SK-N-SH (cell line): ENCODE results near the gene GUCY2F. TPM values are rescaled to one million over a fixed set of nuclear protein-coding genes. Genes with fewer than 3 reads are reported as not detected.

Source experiments
- CTCF ChIA-PET: fragments of 300-600, 350-600 bp; formaldehyde crosslinking; extraction: SDS; loops from one replicate; lab custom pipeline; 2021; lab: Yijun Ruan, JAX
- POLR2A ChIA-PET: fragments of 350-600 bp; sonication (Branson Sonifier 250); formaldehyde crosslinking; extraction: SDS; loops from one replicate; lab custom pipeline; 2020; ENCODE audit warnings: antibody characterized with exemption, inconsistent platforms; lab: Yijun Ruan, JAX
- DNase-seq: peaks from one replicate; pipeline ENCODE4 v3.0.0; 2012
- H2AFZ ChIP-seq: fragments of 200-600 bp; sonication (generic); 2 replicates; pipeline ENCODE4 v1.8.1; 2016; ENCODE audit warnings: antibody characterized with exemption, mild to moderate bottlenecking, low read depth
- H3F3A ChIP-seq: fragments of 200-600 bp; sonication (generic); replicated peaks from 2 replicates; pipeline ENCODE3; 2016; ENCODE audit warnings: antibody characterized with exemption, mild to moderate bottlenecking; ENCODE audit not compliant: insufficient read depth
- H3K27ac ChIP-seq, 2 experiments: fragments of 200-500 bp in 1 of 2; fragments of 200-600 bp in 1 of 2; sonication (Bioruptor generic) in 1 of 2; sonication (generic), shearing (Covaris generic) in 1 of 2; 2 replicates each; pipeline versions ENCODE4 v1.5.1 to v1.6.1; 2014 to 2016; ENCODE audit warnings: low read depth in 2 of 2, inconsistent platforms in 1 of 2, low read length in 1 of 2, mild to moderate bottlenecking in 1 of 2, mixed read lengths in 1 of 2
- H3K27me3 ChIP-seq: fragments of 200-600 bp; sonication (generic), shearing (Covaris generic); 2 replicates; pipeline ENCODE4 v1.6.1; 2016; ENCODE audit warnings: mixed run types; ENCODE audit not compliant: insufficient read depth
- H3K36me3 ChIP-seq, 2 experiments: fragments of 200-500 bp in 1 of 2; fragments of 200-600 bp in 1 of 2; sonication (Bioruptor generic) in 1 of 2; sonication (generic) in 1 of 2; replicated peaks in 1 of 2; 2 replicates each; pipeline versions ENCODE3 to v1.5.1; 2014 to 2016; ENCODE audit warnings: low read length in 1 of 2, mild to moderate bottlenecking in 1 of 2; ENCODE audit not compliant: insufficient read depth in 2 of 2, control insufficient read depth in 1 of 2
- H3K4me1 ChIP-seq, 2 experiments: fragments of 200-500 bp in 1 of 2; fragments of 200-600 bp in 1 of 2; sonication (Bioruptor generic) in 1 of 2; sonication (generic), shearing (Covaris generic) in 1 of 2; 2 replicates each; pipeline versions ENCODE4 v1.5.1 to v1.6.1; 2014 to 2016; ENCODE audit warnings: low read depth in 1 of 2, low read length in 1 of 2, mixed run types in 1 of 2; ENCODE audit not compliant: insufficient read depth in 2 of 2, control insufficient read depth in 1 of 2
- H3K4me2 ChIP-seq: fragments of 200-600 bp; sonication (generic), shearing (Covaris generic); 2 replicates; pipeline ENCODE4 v1.6.1; 2017; ENCODE audit warnings: mixed run types
- H3K4me3 ChIP-seq, 2 experiments: fragments of 200-500 bp in 1 of 2; fragments of 200-600 bp in 1 of 2; sonication (Bioruptor generic) in 1 of 2; sonication (generic), shearing (Covaris generic) in 1 of 2; 2 replicates each; pipeline versions ENCODE4 v1.5.1 to v1.8.1; 2014 to 2016; ENCODE audit warnings: low read depth in 2 of 2, inconsistent platforms in 1 of 2, low read length in 1 of 2, mild to moderate bottlenecking in 1 of 2, mixed read lengths in 1 of 2, moderate library complexity in 1 of 2
- H3K79me2 ChIP-seq: fragments of 200-600 bp; sonication (generic); 2 replicates; pipeline ENCODE4 v1.8.1; 2017; ENCODE audit warnings: mild to moderate bottlenecking; ENCODE audit not compliant: insufficient read depth
- H3K9ac ChIP-seq: fragments of 200-600 bp; sonication (generic); 2 replicates; pipeline ENCODE4 v1.6.1; 2017; ENCODE audit warnings: mixed run types
- H3K9me2 ChIP-seq: fragments of 200-600 bp; sonication (generic); 2 replicates; pipeline ENCODE4 v1.6.1; 2017; ENCODE audit warnings: mixed run types
- H3K9me3 ChIP-seq: fragments of 200-600 bp; sonication (generic); 2 replicates; pipeline ENCODE4 v1.6.1; 2017; ENCODE audit warnings: mixed run types, mild to moderate bottlenecking, moderate library complexity
- H4K20me1 ChIP-seq: fragments of 200-600 bp; sonication (generic); 2 replicates; pipeline ENCODE4 v1.6.1; 2017; ENCODE audit warnings: mild to moderate bottlenecking, mixed run types; ENCODE audit not compliant: insufficient read depth
- CHD2 ChIP-seq: fragments of 150-350 bp; IDR thresholded peaks from 2 replicates; pipeline ENCODE4 v1.6.1; 2018; ENCODE audit warnings: low read length; ENCODE audit not compliant: partially characterized antibody
- CTCF ChIP-seq: fragments of 200-600 bp; sonication (generic); IDR thresholded peaks from 2 replicates; pipeline ENCODE4 v1.6.1; 2017; ENCODE audit warnings: antibody characterized with exemption, mild to moderate bottlenecking, moderate library complexity
- ELF1 ChIP-seq: IDR thresholded peaks from 2 replicates; pipeline ENCODE4 v1.4.0; 2012
- EP300 ChIP-seq, 2 experiments: IDR thresholded peaks; 2 replicates each; pipeline versions ENCODE4 v1.4.0 to v1.6.1; 2012; ENCODE audit warnings: borderline replicate concordance in 1 of 2, low read depth in 1 of 2, low read length in 1 of 2
- GATA2 ChIP-seq: sonication (generic); formaldehyde crosslinking; IDR thresholded peaks from 2 replicates; pipeline ENCODE4 v1.5.0; 2020; ENCODE audit warnings: mild to moderate bottlenecking, missing genetic modification reagents
- NFIC ChIP-seq: IDR thresholded peaks from 2 replicates; pipeline ENCODE4 v1.4.0; 2012; ENCODE audit warnings: borderline replicate concordance
- NRF1 ChIP-seq: IDR thresholded peaks from 2 replicates; pipeline ENCODE4 v1.6.1; 2012; ENCODE audit warnings: low read depth, mild to moderate bottlenecking, low read length
- POLR2AphosphoS5 ChIP-seq: IDR thresholded peaks from 2 replicates; pipeline ENCODE4 v1.6.1; 2012; ENCODE audit warnings: low read depth, low read length
- SIN3A ChIP-seq: IDR thresholded peaks from 2 replicates; pipeline ENCODE4 v1.6.1; 2012; ENCODE audit warnings: low read depth, mild to moderate bottlenecking, low read length, moderate library complexity, borderline replicate concordance
- SMC3 ChIP-seq: IDR thresholded peaks from 2 replicates; pipeline ENCODE4 v1.6.1; 2012; ENCODE audit warnings: low read depth, low read length, improper control_type of control experiment
- TCF12 ChIP-seq: IDR thresholded peaks from 2 replicates; pipeline ENCODE4 v1.4.0; 2012
- TEAD4 ChIP-seq: IDR thresholded peaks from 2 replicates; pipeline ENCODE4 v1.4.0; 2012; ENCODE audit warnings: mild to moderate bottlenecking, borderline replicate concordance; ENCODE audit not compliant: insufficient read depth
- USF2 ChIP-seq: fragments of 150-350 bp; IDR thresholded peaks from 2 replicates; pipeline ENCODE4 v1.6.1; 2017; ENCODE audit warnings: antibody characterized with exemption, low read length, low read depth, borderline replicate concordance
- ZBTB33 ChIP-seq: IDR thresholded peaks from 2 replicates; pipeline ENCODE4 v1.4.0; 2012; ENCODE audit warnings: low read depth, borderline replicate concordance
- WGBS: methylation state at CpG from one replicate; pipeline ENCODE4 v1.1.6; 2017; ENCODE audit warnings: low lambda C conversion rate; 5-methylcytosine and 5-hydroxymethylcytosine counted together
- polyA plus RNA-seq, 3 experiments: library from polyadenylated mRNA; depleted of rRNA; stranded (reverse); fragments of >200 nt; gene quantifications; 2 replicates each; pipeline ENCODE4 v1.2.3, GENCODE V29; 2012
- TF ChIP-seq, protein P1 (sequence below): IDR thresholded peaks from 2 replicates; pipeline ENCODE4 v1.4.0; 2012; ENCODE audit warnings: low read depth, borderline replicate concordance
- TF ChIP-seq, protein P2 (sequence below): IDR thresholded peaks from 2 replicates; pipeline ENCODE4 v1.6.1; 2012; ENCODE audit warnings: mild to moderate bottlenecking, low read depth, low read length, moderate library complexity
- TF ChIP-seq, protein P3 (sequence below): IDR thresholded peaks from 2 replicates; pipeline ENCODE4 v1.4.0; 2012; ENCODE audit warnings: low read depth

Gene GUCY2F
- polyA plus RNA-seq, 1 of the 3 experiments (the other 2 are of a cell fraction), result not detected

GRCh38 chrX:109351557-109351956 is 130.3 kb downstream of the GUCY2F start:
- WGBS, result 12% methylated on average over 3 of the region's 3 CpGs
- Histone ChIP-seq H3K9me3 (no peaks in the 10 kb centered on the region), H3K4me1 (no peaks in the 10 kb centered on the region), H3K79me2 (no peaks in the 10 kb centered on the region), H3K27ac (no peak overlapping the region), H3K4me3 (no peak overlapping the region), H3F3A (no peaks in the 10 kb centered on the region), H3K27me3 (peaks cover 4% of the 10 kb centered on the region; the same call in 1 of the 2 replicates), H3K4me2 (no peak overlapping the region), H2AFZ (no peak overlapping the region), H3K36me3 (no peaks in the 10 kb centered on the region), H3K9ac (no peak overlapping the region), H4K20me1 (no peaks in the 10 kb centered on the region), H3K9me2 (no peaks in the 10 kb centered on the region)
- ChIA-PET POLR2A (no interaction called here), CTCF (no interaction called here)
- no peak for TF ChIP-seq ELF1
- TF ChIP-seq NRF1, result no peak
- TF ChIP-seq SIN3A, result no peak
- TF ChIP-seq SMC3, result no peak
- no peak for DNase-seq

DNA sequence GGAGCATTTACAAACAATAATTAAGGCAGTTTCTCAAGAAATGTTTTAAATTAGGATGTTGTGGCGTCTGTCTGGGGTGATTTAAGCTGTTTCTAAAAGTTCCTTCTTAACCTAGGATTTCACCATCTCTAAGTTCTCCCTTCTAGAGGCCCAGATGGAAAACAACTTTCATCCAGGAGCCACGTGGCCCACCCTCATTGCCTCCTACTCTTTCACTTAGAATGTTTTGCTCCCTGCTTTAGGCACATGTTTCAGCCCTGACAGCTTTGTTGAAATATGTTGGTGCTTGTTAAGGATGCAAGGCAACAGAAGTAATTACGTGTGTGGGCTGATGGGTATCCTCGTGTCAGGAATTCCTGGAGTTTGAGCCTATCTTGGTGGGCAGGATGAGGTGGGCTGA is 131.3 kb downstream of the GUCY2F start:
- CTCF ChIA-PET, result interaction anchor here (1.0 kb wide), 1 partner anchor 9 kb away, joined by 4 read pairs; no protein-coding TSS in a partner anchor
- Histone ChIP-seq H3K79me2 (no peaks in the 10 kb centered on the region), H3F3A (no peaks in the 10 kb centered on the region)
- WGBS, result 8% methylated on average over 4 of the region's 4 CpGs
- no peak for TF ChIP-seq GATA2 (CRISPR knock-in tag)
- no peak for TF ChIP-seq EP300 (IDR thresholded peaks at IDR 0.05; ENCODE audit: borderline replicate concordance in 1 of 2, low read depth in 1 of 2, low read length in 1 of 2)
- no peak for TF ChIP-seq SIN3A
- no peak for TF ChIP-seq POLR2AphosphoS5
- TF ChIP-seq TCF12, result no peak
- no peak for TF ChIP-seq TEAD4
- TF ChIP-seq CHD2, result no peak
- TF ChIP-seq, protein P1, sequence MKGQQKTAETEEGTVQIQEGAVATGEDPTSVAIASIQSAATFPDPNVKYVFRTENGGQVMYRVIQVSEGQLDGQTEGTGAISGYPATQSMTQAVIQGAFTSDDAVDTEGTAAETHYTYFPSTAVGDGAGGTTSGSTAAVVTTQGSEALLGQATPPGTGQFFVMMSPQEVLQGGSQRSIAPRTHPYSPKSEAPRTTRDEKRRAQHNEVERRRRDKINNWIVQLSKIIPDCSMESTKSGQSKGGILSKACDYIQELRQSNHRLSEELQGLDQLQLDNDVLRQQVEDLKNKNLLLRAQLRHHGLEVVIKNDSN, result no peak
- TF ChIP-seq, protein P2, sequence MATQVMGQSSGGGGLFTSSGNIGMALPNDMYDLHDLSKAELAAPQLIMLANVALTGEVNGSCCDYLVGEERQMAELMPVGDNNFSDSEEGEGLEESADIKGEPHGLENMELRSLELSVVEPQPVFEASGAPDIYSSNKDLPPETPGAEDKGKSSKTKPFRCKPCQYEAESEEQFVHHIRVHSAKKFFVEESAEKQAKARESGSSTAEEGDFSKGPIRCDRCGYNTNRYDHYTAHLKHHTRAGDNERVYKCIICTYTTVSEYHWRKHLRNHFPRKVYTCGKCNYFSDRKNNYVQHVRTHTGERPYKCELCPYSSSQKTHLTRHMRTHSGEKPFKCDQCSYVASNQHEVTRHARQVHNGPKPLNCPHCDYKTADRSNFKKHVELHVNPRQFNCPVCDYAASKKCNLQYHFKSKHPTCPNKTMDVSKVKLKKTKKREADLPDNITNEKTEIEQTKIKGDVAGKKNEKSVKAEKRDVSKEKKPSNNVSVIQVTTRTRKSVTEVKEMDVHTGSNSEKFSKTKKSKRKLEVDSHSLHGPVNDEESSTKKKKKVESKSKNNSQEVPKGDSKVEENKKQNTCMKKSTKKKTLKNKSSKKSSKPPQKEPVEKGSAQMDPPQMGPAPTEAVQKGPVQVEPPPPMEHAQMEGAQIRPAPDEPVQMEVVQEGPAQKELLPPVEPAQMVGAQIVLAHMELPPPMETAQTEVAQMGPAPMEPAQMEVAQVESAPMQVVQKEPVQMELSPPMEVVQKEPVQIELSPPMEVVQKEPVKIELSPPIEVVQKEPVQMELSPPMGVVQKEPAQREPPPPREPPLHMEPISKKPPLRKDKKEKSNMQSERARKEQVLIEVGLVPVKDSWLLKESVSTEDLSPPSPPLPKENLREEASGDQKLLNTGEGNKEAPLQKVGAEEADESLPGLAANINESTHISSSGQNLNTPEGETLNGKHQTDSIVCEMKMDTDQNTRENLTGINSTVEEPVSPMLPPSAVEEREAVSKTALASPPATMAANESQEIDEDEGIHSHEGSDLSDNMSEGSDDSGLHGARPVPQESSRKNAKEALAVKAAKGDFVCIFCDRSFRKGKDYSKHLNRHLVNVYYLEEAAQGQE, result no peak
- no peak for TF ChIP-seq NFIC
- no peak for TF ChIP-seq ZBTB33
- no peak for TF ChIP-seq USF2
- TF ChIP-seq, protein P3, sequence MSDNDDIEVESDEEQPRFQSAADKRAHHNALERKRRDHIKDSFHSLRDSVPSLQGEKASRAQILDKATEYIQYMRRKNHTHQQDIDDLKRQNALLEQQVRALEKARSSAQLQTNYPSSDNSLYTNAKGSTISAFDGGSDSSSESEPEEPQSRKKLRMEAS, result no peak
- TF ChIP-seq CTCF, result no peak
- no peak for TF ChIP-seq SMC3
- TF ChIP-seq, all 33 proteins: peak for 0
- Histone ChIP-seq H3K4me1 (no peaks in the 10 kb centered on the region), H3K4me3 (no peak overlapping the region), H3K27me3 (peaks cover 4% of the 10 kb centered on the region; the same call in 1 of the 2 replicates), H3K4me2 (no peak overlapping the region), H3K9ac (no peak overlapping the region), H3K9me2 (no peaks in the 10 kb centered on the region), H3K9me3 (no peaks in the 10 kb centered on the region), H3K36me3 (no peaks in the 10 kb centered on the region), H3K27ac (no peak overlapping the region), H2AFZ (no peak overlapping the region), H4K20me1 (no peaks in the 10 kb centered on the region)
- POLR2A ChIA-PET, result no interaction called here
- no peak for DNase-seq
